ENCODE data around the gene SLC22A15.

The SLC22A15 gene

DNA sequence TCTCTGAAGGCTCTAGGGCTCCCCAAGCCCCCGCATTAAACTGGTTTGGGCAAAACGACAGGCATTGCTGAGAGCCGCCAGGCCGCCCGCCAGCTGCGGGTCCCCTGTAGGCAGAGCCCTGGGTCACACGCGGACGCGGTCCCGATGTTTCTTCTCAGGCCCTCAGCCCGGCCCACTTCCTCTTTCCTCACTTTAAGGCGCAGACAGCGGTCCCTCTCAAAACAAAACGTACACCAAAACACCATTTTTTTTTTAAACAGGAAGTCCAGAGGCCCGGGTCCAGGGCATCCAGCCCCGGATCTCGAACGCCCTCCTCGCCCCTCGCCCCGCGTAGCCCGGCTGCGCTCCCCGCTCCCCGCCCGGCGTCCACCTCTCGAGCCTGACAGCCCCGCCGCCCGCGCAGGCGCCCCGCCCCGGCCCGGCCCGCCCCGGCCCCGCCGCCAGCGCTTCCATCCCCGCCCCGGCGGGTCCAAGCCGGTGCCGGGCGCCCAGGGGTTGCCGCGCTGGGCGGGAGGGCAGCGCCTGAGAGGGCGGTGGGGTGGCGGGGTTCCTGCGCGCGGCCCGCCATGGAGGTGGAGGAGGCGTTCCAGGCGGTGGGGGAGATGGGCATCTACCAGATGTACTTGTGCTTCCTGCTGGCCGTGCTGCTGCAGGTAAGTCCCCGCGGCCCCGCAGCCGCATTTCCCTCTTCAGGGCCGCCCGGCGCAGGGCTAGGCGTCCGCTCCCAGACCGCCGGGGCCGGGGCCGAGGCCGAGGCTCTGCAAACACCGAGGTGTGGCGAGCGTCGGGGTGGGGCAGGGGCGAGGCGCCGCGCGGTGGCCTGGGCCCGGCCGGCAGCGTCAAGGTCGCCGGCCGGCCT, at the start of gene SLC22A15:
Gene SLC22A15 (plus strand): TSS at position 452 of the 859 bp plus-strand sequence. CDS start 115 bp downstream, at position 567.
- Histone ChIP-seq H3K27ac (ENCODE audit: low read depth, low read length) (peak within 1 kb of the TSS; percentile 70), H3K4me3 (ENCODE audit: low read depth in 1 of 2, low read length in 2 of 2) (peak within 1 kb of the TSS; percentile 65 to 69), H3K9ac (ENCODE audit: low read depth in 1 of 2, low read length in 2 of 2) (peak within 1 kb of the TSS; percentile 44 to 46), H3K36me3 (ENCODE audit: control insufficient read depth in 1 of 2, insufficient read depth in 2 of 2, low read length in 2 of 2) (no peaks in the 10 kb centered on the region), H3K4me1 (ENCODE audit: control insufficient read depth in 1 of 2, insufficient read depth in 2 of 2, low read length in 2 of 2) (peaks cover 0 to 8% of the 10 kb centered on the region in 2 donors), H3K9me3 (ENCODE audit: control insufficient read depth in 1 of 2, low read length in 2 of 2) (no peaks in the 10 kb centered on the region), H3K27me3 (ENCODE audit: control insufficient read depth in 1 of 2, insufficient read depth in 2 of 2, low read length in 2 of 2) (peaks cover 6 to 8% of the 10 kb centered on the region in 2 donors)

DNA sequence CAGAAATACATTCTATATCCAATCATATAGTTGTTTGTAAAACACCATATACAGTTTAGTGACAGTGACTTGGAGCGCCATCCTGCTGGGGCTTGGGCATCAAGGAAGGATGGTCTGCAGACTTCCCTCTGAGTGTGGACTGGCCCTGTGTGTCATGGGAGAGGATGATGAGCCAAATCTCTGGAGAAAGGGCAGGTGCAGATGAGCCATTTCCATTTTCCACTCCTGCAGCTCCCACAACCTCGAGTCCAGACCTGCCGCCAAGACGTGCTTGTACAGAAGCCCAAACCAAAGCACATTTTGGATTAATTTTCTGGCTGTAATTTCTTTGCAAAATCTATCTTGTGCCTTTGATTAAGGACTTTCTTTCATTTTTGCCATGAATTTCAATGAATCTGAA, 48.3 kb upstream of the SLC22A15 start:
- H3K36me3 ChIP-seq (ENCODE audit: control insufficient read depth in 1 of 2, insufficient read depth in 2 of 2, low read length in 2 of 2), result no peaks in the 10 kb centered on the region
- H3K27ac ChIP-seq (ENCODE audit: low read depth, low read length), result no peak overlapping the region
- no peak overlapping the region for H3K9ac ChIP-seq (ENCODE audit: low read depth in 1 of 2, low read length in 2 of 2)
- H3K27me3 ChIP-seq (ENCODE audit: control insufficient read depth in 1 of 2, insufficient read depth in 2 of 2, low read length in 2 of 2), result no peaks in the 10 kb centered on the region
- H3K9me3 ChIP-seq (ENCODE audit: control insufficient read depth in 1 of 2, low read length in 2 of 2), result no peaks in the 10 kb centered on the region
- no peak overlapping the region for H3K4me3 ChIP-seq (ENCODE audit: low read depth in 1 of 2, low read length in 2 of 2)
- H3K4me1 ChIP-seq (ENCODE audit: control insufficient read depth in 1 of 2, insufficient read depth in 2 of 2, low read length in 2 of 2), result no peaks in the 10 kb centered on the region

DNA sequence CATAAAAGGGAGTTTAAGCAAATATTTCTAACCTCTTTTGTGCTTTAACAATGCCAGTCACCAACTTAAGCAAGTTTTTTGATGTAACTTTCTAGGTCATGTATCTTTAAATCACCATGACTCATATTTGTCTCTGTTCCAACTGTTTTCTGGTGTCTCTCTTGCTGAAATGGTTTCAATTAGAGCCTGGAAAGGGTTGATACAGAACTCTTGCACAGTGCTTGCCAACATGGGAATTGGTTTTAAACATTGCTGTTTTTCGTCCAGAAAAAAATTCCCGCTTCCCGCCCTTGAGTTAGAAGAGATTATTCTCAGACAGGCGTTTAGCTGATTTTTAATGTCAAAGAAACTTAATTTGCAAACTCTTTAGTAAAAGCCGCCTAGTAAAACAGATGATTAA, 46.4 kb upstream of the SLC22A15 start:
- no peaks in the 10 kb centered on the region for H3K4me1 ChIP-seq (ENCODE audit: control insufficient read depth in 1 of 2, insufficient read depth in 2 of 2, low read length in 2 of 2)
- H3K9ac ChIP-seq (ENCODE audit: low read depth in 1 of 2, low read length in 2 of 2), result no peak overlapping the region
- no peak overlapping the region for H3K27ac ChIP-seq (ENCODE audit: low read depth, low read length)

DNA sequence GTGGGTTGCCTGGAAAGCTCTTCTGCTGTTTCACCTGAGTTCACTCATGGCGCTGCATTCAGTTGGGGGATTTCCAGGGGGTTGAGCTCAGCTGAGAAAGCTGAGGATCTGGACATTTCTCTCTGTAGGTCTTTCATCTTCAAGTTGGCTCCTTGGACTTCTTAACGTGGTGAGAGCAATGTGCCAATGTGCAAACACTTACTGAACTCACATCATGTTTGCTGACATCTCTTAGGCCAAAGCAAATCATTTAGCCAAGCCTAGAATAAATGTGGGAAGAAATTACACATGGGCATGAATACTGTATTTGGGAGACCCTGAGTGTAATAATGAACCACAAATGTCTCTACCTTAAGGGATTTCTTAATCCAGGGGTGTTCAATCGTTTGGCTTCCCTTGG, 42.7 kb upstream of the SLC22A15 start:
- Histone ChIP-seq H3K4me3 (ENCODE audit: low read depth in 1 of 2, low read length in 2 of 2) (no peak overlapping the region), H3K4me1 (ENCODE audit: control insufficient read depth in 1 of 2, insufficient read depth in 2 of 2, low read length in 2 of 2) (no peaks in the 10 kb centered on the region), H3K9me3 (ENCODE audit: control insufficient read depth in 1 of 2, low read length in 2 of 2) (no peaks in the 10 kb centered on the region), H3K27me3 (ENCODE audit: control insufficient read depth in 1 of 2, insufficient read depth in 2 of 2, low read length in 2 of 2) (no peaks in the 10 kb centered on the region), H3K36me3 (ENCODE audit: control insufficient read depth in 1 of 2, insufficient read depth in 2 of 2, low read length in 2 of 2) (no peaks in the 10 kb centered on the region), H3K9ac (ENCODE audit: low read depth in 1 of 2, low read length in 2 of 2) (no peak overlapping the region), H3K27ac (ENCODE audit: low read depth, low read length) (no peak overlapping the region)

More for the DNA sequence above, 46.4 kb upstream of the SLC22A15 start:
- Histone ChIP-seq H3K4me3 (ENCODE audit: low read depth in 1 of 2, low read length in 2 of 2) (no peak overlapping the region), H3K36me3 (ENCODE audit: control insufficient read depth in 1 of 2, insufficient read depth in 2 of 2, low read length in 2 of 2) (no peaks in the 10 kb centered on the region), H3K27me3 (ENCODE audit: control insufficient read depth in 1 of 2, insufficient read depth in 2 of 2, low read length in 2 of 2) (no peaks in the 10 kb centered on the region), H3K9me3 (ENCODE audit: control insufficient read depth in 1 of 2, low read length in 2 of 2) (no peaks in the 10 kb centered on the region)

DNA sequence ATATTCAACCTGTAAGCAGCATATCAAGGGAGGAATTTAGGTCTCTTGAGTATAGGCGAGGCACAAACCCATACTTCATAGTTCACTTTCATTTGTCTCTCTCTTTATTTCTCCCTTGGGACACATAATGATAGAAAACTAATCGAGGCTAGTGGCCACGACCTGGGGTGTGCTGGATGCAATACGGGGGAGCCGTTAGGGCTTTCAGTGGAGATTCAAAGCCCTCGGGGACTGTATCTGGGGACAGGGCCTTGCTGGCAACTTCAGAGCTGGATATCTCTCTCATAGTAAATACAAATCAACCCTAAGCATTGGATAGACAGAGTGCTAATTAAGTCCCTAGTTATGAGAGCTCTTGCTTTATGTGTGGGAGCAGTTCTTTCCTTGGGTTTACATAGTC, 36.9 kb upstream of the SLC22A15 start:
- Histone ChIP-seq H3K4me1 (ENCODE audit: control insufficient read depth in 1 of 2, insufficient read depth in 2 of 2, low read length in 2 of 2) (no peaks in the 10 kb centered on the region), H3K9me3 (ENCODE audit: control insufficient read depth in 1 of 2, low read length in 2 of 2) (no peaks in the 10 kb centered on the region), H3K9ac (ENCODE audit: low read depth in 1 of 2, low read length in 2 of 2) (no peak overlapping the region), H3K27ac (ENCODE audit: low read depth, low read length) (no peak overlapping the region), H3K36me3 (ENCODE audit: control insufficient read depth in 1 of 2, insufficient read depth in 2 of 2, low read length in 2 of 2) (no peaks in the 10 kb centered on the region), H3K4me3 (ENCODE audit: low read depth in 1 of 2, low read length in 2 of 2) (no peak overlapping the region), H3K27me3 (ENCODE audit: control insufficient read depth in 1 of 2, insufficient read depth in 2 of 2, low read length in 2 of 2) (no peaks in the 10 kb centered on the region)

DNA sequence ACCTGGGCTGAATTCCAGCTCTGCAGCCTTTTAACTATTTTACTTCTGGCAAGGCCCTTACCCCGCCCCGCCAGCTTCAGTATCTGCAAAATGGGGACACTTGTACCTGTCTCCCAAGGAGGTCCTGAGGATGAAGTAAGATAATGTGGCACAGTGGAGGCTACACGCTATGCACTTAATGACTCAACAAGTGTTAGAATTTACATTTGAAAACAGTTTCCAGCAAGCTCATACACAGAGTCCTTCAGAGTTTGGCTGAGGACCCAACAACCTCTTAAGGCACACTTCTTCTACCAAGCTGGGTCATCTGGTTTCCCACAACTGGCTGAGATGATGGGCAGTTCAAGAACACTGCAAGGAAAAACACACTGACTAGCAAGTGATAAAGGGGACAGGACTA, 30.2 kb upstream of the SLC22A15 start:
- Histone ChIP-seq H3K9ac (ENCODE audit: low read depth in 1 of 2, low read length in 2 of 2) (no peak overlapping the region), H3K9me3 (ENCODE audit: control insufficient read depth in 1 of 2, low read length in 2 of 2) (no peaks in the 10 kb centered on the region), H3K4me3 (ENCODE audit: low read depth in 1 of 2, low read length in 2 of 2) (no peak overlapping the region)

DNA sequence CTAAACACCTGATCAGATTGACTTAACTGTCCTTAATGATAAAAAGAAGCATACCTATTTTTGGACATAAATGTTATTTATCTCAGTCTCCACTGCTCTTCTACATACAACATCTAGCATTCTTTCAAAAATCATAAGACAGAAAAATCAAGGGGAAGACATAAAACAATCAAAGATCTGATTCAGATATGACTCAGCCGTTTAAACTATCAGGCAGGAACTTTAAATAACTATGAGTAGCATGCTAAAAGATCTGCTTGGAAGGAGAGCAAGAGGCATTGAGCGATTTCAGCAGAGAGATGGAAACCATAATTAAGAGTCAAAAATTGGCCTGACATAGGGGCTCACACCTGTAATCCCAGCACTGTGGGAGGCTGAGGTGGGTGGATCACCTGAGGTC, 27.2 kb upstream of the SLC22A15 start:
- H3K27me3 ChIP-seq (ENCODE audit: control insufficient read depth in 1 of 2, insufficient read depth in 2 of 2, low read length in 2 of 2), result no peaks in the 10 kb centered on the region
- no peaks in the 10 kb centered on the region for H3K36me3 ChIP-seq (ENCODE audit: control insufficient read depth in 1 of 2, insufficient read depth in 2 of 2, low read length in 2 of 2)
- H3K9me3 ChIP-seq (ENCODE audit: control insufficient read depth in 1 of 2, low read length in 2 of 2), result no peaks in the 10 kb centered on the region
- H3K9ac ChIP-seq (ENCODE audit: low read depth in 1 of 2, low read length in 2 of 2), result no peak overlapping the region
- H3K4me1 ChIP-seq (ENCODE audit: control insufficient read depth in 1 of 2, insufficient read depth in 2 of 2, low read length in 2 of 2), result peaks cover 0 to 9% of the 10 kb centered on the region in 2 donors
- H3K27ac ChIP-seq (ENCODE audit: low read depth, low read length), result no peak overlapping the region
- H3K4me3 ChIP-seq (ENCODE audit: low read depth in 1 of 2, low read length in 2 of 2), result no peak overlapping the region

More for the DNA sequence above, 30.2 kb upstream of the SLC22A15 start:
- Histone ChIP-seq H3K4me1 (ENCODE audit: control insufficient read depth in 1 of 2, insufficient read depth in 2 of 2, low read length in 2 of 2) (no peaks in the 10 kb centered on the region), H3K27ac (ENCODE audit: low read depth, low read length) (no peak overlapping the region), H3K27me3 (ENCODE audit: control insufficient read depth in 1 of 2, insufficient read depth in 2 of 2, low read length in 2 of 2) (no peaks in the 10 kb centered on the region), H3K36me3 (ENCODE audit: control insufficient read depth in 1 of 2, insufficient read depth in 2 of 2, low read length in 2 of 2) (no peaks in the 10 kb centered on the region)

DNA sequence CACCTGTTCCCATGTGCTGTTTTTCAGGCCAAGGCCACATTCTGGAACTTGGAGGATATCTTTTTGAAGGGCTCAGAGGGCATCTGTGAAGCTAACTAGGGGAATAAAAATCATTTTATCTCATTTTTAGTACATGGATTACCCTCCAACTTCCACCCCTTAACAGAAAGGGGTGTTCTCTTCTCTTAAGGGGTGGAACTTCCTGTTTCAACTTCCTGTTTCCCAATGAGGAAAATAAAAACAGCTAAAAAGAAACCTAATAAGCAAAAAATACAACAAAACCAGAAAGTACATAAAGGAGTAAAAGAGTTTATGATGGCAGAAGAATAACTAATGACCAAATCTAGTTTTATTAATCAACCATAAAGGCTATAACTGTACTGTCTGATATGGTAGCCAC, 24.8 kb upstream of the SLC22A15 start:
- no peak overlapping the region for H3K9ac ChIP-seq (ENCODE audit: low read depth in 1 of 2, low read length in 2 of 2)
- no peak overlapping the region for H3K4me3 ChIP-seq (ENCODE audit: low read depth in 1 of 2, low read length in 2 of 2)
- H3K27me3 ChIP-seq (ENCODE audit: control insufficient read depth in 1 of 2, insufficient read depth in 2 of 2, low read length in 2 of 2), result no peaks in the 10 kb centered on the region
- no peaks in the 10 kb centered on the region for H3K36me3 ChIP-seq (ENCODE audit: control insufficient read depth in 1 of 2, insufficient read depth in 2 of 2, low read length in 2 of 2)
- H3K27ac ChIP-seq (ENCODE audit: low read depth, low read length), result no peak overlapping the region
- H3K9me3 ChIP-seq (ENCODE audit: control insufficient read depth in 1 of 2, low read length in 2 of 2), result no peaks in the 10 kb centered on the region
- H3K4me1 ChIP-seq (ENCODE audit: control insufficient read depth in 1 of 2, insufficient read depth in 2 of 2, low read length in 2 of 2), result peaks cover 0 to 9% of the 10 kb centered on the region in 2 donors

DNA sequence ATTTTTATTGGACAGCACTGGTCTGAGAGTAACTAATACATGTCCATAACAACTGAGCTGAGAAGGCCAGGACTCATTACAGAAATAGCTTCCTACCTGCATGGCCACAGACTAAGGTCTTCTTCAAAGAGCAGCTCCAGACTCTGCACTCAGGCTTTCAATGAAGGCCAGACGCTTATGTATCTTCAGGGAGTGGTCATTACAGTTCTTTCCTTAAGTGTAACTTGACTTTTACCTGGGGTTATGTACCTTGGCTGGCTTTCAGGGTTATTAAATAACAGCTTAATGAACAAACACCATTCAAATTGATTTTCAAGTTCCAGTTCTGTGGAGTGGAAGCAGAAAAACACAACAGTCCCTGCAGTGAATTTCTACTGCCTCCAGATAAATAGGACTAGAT, 23.8 kb upstream of the SLC22A15 start:
- no peak overlapping the region for H3K27ac ChIP-seq (ENCODE audit: low read depth, low read length)
- no peak overlapping the region for H3K9ac ChIP-seq (ENCODE audit: low read depth in 1 of 2, low read length in 2 of 2)
- no peak overlapping the region for H3K4me3 ChIP-seq (ENCODE audit: low read depth in 1 of 2, low read length in 2 of 2)

DNA sequence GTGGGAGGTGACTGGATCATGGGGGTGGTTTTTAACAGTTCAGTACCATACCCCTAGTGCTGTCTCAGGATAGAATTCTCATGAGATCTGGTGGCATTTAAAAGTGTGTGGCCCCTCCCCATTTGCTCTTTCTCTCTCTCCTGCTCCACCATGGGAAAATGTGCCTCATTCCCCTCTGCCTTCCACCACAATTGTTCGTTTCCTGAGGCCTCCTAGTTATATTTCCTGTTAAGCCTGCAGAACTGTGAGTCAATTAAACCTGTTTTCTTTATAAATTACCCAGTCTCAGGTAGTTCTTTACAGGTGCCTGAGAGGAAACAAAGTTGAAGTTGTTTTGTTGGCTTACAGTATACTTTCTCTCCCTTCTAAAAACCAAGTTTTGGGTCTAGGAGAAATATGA, 23.1 kb upstream of the SLC22A15 start:
- Histone ChIP-seq H3K9ac (ENCODE audit: low read depth in 1 of 2, low read length in 2 of 2) (no peak overlapping the region), H3K4me3 (ENCODE audit: low read depth in 1 of 2, low read length in 2 of 2) (no peak overlapping the region), H3K27ac (ENCODE audit: low read depth, low read length) (no peak overlapping the region), H3K4me1 (ENCODE audit: control insufficient read depth in 1 of 2, insufficient read depth in 2 of 2, low read length in 2 of 2) (peaks cover 0 to 9% of the 10 kb centered on the region in 2 donors), H3K27me3 (ENCODE audit: control insufficient read depth in 1 of 2, insufficient read depth in 2 of 2, low read length in 2 of 2) (no peaks in the 10 kb centered on the region), H3K36me3 (ENCODE audit: control insufficient read depth in 1 of 2, insufficient read depth in 2 of 2, low read length in 2 of 2) (no peaks in the 10 kb centered on the region), H3K9me3 (ENCODE audit: control insufficient read depth in 1 of 2, low read length in 2 of 2) (no peaks in the 10 kb centered on the region)

More for the DNA sequence above, 23.8 kb upstream of the SLC22A15 start:
- no peaks in the 10 kb centered on the region for H3K27me3 ChIP-seq (ENCODE audit: control insufficient read depth in 1 of 2, insufficient read depth in 2 of 2, low read length in 2 of 2)
- no peaks in the 10 kb centered on the region for H3K36me3 ChIP-seq (ENCODE audit: control insufficient read depth in 1 of 2, insufficient read depth in 2 of 2, low read length in 2 of 2)
- H3K9me3 ChIP-seq (ENCODE audit: control insufficient read depth in 1 of 2, low read length in 2 of 2), result no peaks in the 10 kb centered on the region
- peaks cover 0 to 9% of the 10 kb centered on the region in 2 donors for H3K4me1 ChIP-seq (ENCODE audit: control insufficient read depth in 1 of 2, insufficient read depth in 2 of 2, low read length in 2 of 2)

Data from duodenal mucosa (tissue), 2 donors.